HCT116 (cell line): ENCODE results near the gene GALNT5. TPM values are rescaled to one million over a fixed set of nuclear protein-coding genes. Genes with fewer than 3 reads are reported as not detected.

Experiments
- ATAC-seq: fragments of 200-7000 bp; cut with Tn5 transposase; 2 replicates; pipeline ENCODE4 v1.9.1; 2020; ENCODE audit warnings: mild to moderate bottlenecking, moderate library complexity
- BruUV-seq: library from RNA; stranded (reverse); fragments of 400-500 nt; replicated peaks from 2 replicates; lab custom pipeline; 2021; lab: Mats Ljungman, UMichigan
- CTCF ChIA-PET: fragments of 300-600 bp; sonication (Branson Sonifier 250); formaldehyde crosslinking; loops from one replicate; lab custom pipeline; 2021; ENCODE audit warnings: antibody characterized with exemption; lab: Charles Lee
- POLR2A ChIA-PET: fragments of 300-600, 350-600 bp; sonication (Branson Sonifier 250); formaldehyde crosslinking; loops from one replicate; lab custom pipeline; 2021; ENCODE audit warnings: antibody characterized with exemption; lab: Charles Lee
- RAD21 ChIA-PET, 2 experiments: fragments of 300-600 bp; sonication (Branson Sonifier 250); formaldehyde crosslinking; loops; one replicate each; lab custom pipeline; 2023; ENCODE audit warnings: low total read pairs in 2 of 2; ENCODE audit not compliant: uncharacterized antibody in 2 of 2, unreplicated experiment in 2 of 2, low non-redundant PET in 1 of 2; lab: Charles Lee
- DNase-seq: peaks from one replicate; pipeline ENCODE4 v3.0.0-alpha.2; 2010; ENCODE audit warnings: low read depth, low spot score
- H2AFZ ChIP-seq: fragments of 200-600 bp; shearing (Covaris generic), sonication (generic); 2 replicates; pipeline ENCODE4 v1.6.1; 2017; ENCODE audit warnings: low read depth, mixed run types, mixed read lengths, antibody characterized with exemption, low read length; ENCODE audit not compliant: poor library complexity, severe bottlenecking
- H3K27ac ChIP-seq: 2 replicates; pipeline ENCODE4 v1.5.1; 2012; ENCODE audit warnings: low read depth, low read length
- H3K27me3 ChIP-seq: fragments of 200-600 bp; sonication (generic); 2 replicates; pipeline ENCODE4 v1.6.1; 2016; ENCODE audit warnings: mixed run types, low read length, mixed read lengths; ENCODE audit not compliant: insufficient read depth
- H3K36me3 ChIP-seq, 2 experiments: fragments of 200-500 bp in 1 of 2; fragments of 200-600 bp in 1 of 2; sonication (Bioruptor generic) in 1 of 2; sonication (generic) in 1 of 2; 2 replicates each; pipeline versions ENCODE4 v1.5.1 to v1.6.1; 2014 to 2016; ENCODE audit warnings: low read length in 2 of 2, inconsistent platforms in 1 of 2, mixed read lengths in 1 of 2, mixed run types in 1 of 2; ENCODE audit not compliant: insufficient read depth in 2 of 2, control insufficient read depth in 1 of 2
- H3K4me1 ChIP-seq, 2 experiments: fragments of 200-600 bp in 1 of 2; sonication (generic) in 1 of 2; 2 replicates each; pipeline versions ENCODE4 v1.5.1 to v1.6.1; 2012 to 2017; ENCODE audit warnings: low read length in 2 of 2, inconsistent platforms in 1 of 2, mild to moderate bottlenecking in 1 of 2, mixed read lengths in 1 of 2, mixed run types in 1 of 2, moderate library complexity in 1 of 2; ENCODE audit not compliant: insufficient read depth in 2 of 2, control insufficient read depth in 1 of 2
- H3K4me2 ChIP-seq: fragments of 200-600 bp; sonication (generic); 2 replicates; pipeline ENCODE4 v1.6.1; 2017; ENCODE audit warnings: mixed run types, low read length, mixed read lengths
- H3K4me3 ChIP-seq, 2 experiments: fragments of 200-600 bp in 1 of 2; sonication (generic) in 1 of 2; replicated peaks in 1 of 2; 2 replicates each; pipeline ENCODE4 v1.5.1; 2011 to 2016; ENCODE audit warnings: low read length in 2 of 2, control low read depth in 1 of 2, low read depth in 1 of 2, mild to moderate bottlenecking in 1 of 2, mixed read lengths in 1 of 2, mixed run types in 1 of 2
- H3K79me2 ChIP-seq: fragments of 200-600 bp; sonication (generic); 2 replicates; pipeline ENCODE4 v1.6.1; 2017; ENCODE audit warnings: mild to moderate bottlenecking, mixed run types, low read length, moderate library complexity, mixed read lengths; ENCODE audit not compliant: insufficient read depth
- H3K9ac ChIP-seq: fragments of 200-600 bp; sonication (generic); 2 replicates; pipeline ENCODE4 v1.6.1; 2016; ENCODE audit warnings: low read length, mixed read lengths
- H3K9me2 ChIP-seq: fragments of 200-600 bp; sonication (generic), shearing (Covaris generic); 2 replicates; pipeline ENCODE4 v1.6.1; 2017; ENCODE audit warnings: mixed run types, mild to moderate bottlenecking, moderate library complexity; ENCODE audit not compliant: insufficient read depth
- H3K9me3 ChIP-seq, 2 experiments: fragments of 200-500 bp in 1 of 2; fragments of 200-600 bp in 1 of 2; sonication (Bioruptor generic) in 1 of 2; sonication (generic) in 1 of 2; 2 replicates each; pipeline ENCODE4 v1.6.1; 2014 to 2017; ENCODE audit warnings: low read length in 2 of 2, mixed read lengths in 2 of 2, inconsistent platforms in 1 of 2, low read depth in 1 of 2, mild to moderate bottlenecking in 1 of 2, mixed run types in 1 of 2, moderate library complexity in 1 of 2; ENCODE audit not compliant: control insufficient read depth in 1 of 2, insufficient read depth in 1 of 2
- H4K20me1 ChIP-seq: fragments of 200-600 bp; sonication (generic), shearing (Covaris generic); 2 replicates; pipeline ENCODE4 v1.6.1; 2017; ENCODE audit warnings: mixed run types, mild to moderate bottlenecking, moderate library complexity; ENCODE audit not compliant: insufficient read depth
- ELF1 ChIP-seq: IDR thresholded peaks from 2 replicates; pipeline ENCODE4 v1.6.1; 2012; ENCODE audit warnings: low read depth, borderline replicate concordance
- EZH2 ChIP-seq: fragments of 200-600 bp; sonication (generic); IDR thresholded peaks from 2 replicates; pipeline ENCODE4 v1.6.1; 2017; ENCODE audit warnings: antibody characterized with exemption, mixed run types
- EZH2phosphoT487 ChIP-seq: fragments of 200-600 bp; IDR thresholded peaks from 2 replicates; pipeline ENCODE4 v1.6.1; 2018; ENCODE audit warnings: antibody characterized with exemption, borderline replicate concordance
- FOSL1 ChIP-seq: IDR thresholded peaks from 2 replicates; pipeline ENCODE4 v1.6.1; 2012; ENCODE audit warnings: low read depth
- SP1 ChIP-seq: IDR thresholded peaks from 2 replicates; pipeline ENCODE4 v1.6.1; 2012; ENCODE audit warnings: low read depth
- SRF ChIP-seq: IDR thresholded peaks from 2 replicates; pipeline ENCODE4 v1.6.1; 2012; ENCODE audit warnings: low read depth
- YY1 ChIP-seq: IDR thresholded peaks from 2 replicates; pipeline ENCODE4 v1.6.1; 2011; ENCODE audit warnings: low read length, low read depth, moderate library complexity, mild to moderate bottlenecking; ENCODE audit not compliant: insufficient replicate concordance; ENCODE audit errors: extremely low read depth
- ZNF274 ChIP-seq: fragments of 200-500 bp; sonication (Bioruptor generic); IDR thresholded peaks from 2 replicates; pipeline ENCODE4 v1.6.1; 2014; ENCODE audit warnings: mild to moderate bottlenecking, low read depth, low read length, inconsistent platforms
- intact Hi-C: fragments of 100-400 bp; cut with micrococcal nuclease; formaldehyde crosslinking; loops from 2 replicates; pipeline ENCODE4 v1.10.0; 2022
- total RNA-seq: library from RNA; stranded (reverse); gene quantifications from one replicate; pipeline ENCODE4 v1.2.1, GENCODE V29; 2021; ENCODE audit not compliant: unreplicated experiment
- TF ChIP-seq, protein P1 (sequence below): IDR thresholded peaks from 2 replicates; pipeline ENCODE4 v1.6.1; 2012
- TF ChIP-seq, protein P2 (sequence below): IDR thresholded peaks from 2 replicates; pipeline ENCODE4 v1.6.1; 2012; ENCODE audit warnings: low read depth

Gene GALNT5
- total RNA-seq, 1 experiment from 2014 or later = 3.9 TPM

DNA sequence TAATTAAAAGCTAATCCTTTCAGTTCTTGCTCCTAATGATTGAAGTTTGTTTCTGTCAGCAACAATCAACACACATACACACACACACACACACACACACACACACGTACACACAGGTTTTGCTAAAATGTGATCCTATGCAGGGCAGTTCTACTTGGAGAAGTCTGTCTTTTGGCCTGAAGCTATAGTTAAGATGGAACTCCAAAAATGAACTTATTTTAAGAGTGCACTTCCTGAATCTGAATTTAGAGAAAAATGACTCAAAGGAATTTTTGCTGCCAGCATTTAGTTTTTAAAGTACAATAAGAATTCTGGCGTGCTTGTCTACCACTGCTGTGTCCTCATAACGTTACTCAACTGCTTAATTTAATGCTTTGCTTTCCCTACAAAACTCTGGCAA is 6.6 kb downstream of the GALNT5 start:
- POLR2A ChIA-PET = no interaction called here

More for the DNA sequence above, 6.6 kb downstream of the GALNT5 start:
- H3K4me3 ChIP-seq = no peak overlapping the region
- H2AFZ ChIP-seq = no peak overlapping the region
- no peak for TF ChIP-seq ZNF274
- TF ChIP-seq ELF1 = no peak
- TF ChIP-seq SP1 = no peak
- no peak for TF ChIP-seq EZH2phosphoT487
- TF ChIP-seq, protein P1, sequence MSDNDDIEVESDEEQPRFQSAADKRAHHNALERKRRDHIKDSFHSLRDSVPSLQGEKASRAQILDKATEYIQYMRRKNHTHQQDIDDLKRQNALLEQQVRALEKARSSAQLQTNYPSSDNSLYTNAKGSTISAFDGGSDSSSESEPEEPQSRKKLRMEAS = no peak
- TF ChIP-seq SRF = no peak
- no peak for TF ChIP-seq FOSL1
- no peak for TF ChIP-seq YY1
- no peak for TF ChIP-seq EZH2
- TF ChIP-seq, protein P2, sequence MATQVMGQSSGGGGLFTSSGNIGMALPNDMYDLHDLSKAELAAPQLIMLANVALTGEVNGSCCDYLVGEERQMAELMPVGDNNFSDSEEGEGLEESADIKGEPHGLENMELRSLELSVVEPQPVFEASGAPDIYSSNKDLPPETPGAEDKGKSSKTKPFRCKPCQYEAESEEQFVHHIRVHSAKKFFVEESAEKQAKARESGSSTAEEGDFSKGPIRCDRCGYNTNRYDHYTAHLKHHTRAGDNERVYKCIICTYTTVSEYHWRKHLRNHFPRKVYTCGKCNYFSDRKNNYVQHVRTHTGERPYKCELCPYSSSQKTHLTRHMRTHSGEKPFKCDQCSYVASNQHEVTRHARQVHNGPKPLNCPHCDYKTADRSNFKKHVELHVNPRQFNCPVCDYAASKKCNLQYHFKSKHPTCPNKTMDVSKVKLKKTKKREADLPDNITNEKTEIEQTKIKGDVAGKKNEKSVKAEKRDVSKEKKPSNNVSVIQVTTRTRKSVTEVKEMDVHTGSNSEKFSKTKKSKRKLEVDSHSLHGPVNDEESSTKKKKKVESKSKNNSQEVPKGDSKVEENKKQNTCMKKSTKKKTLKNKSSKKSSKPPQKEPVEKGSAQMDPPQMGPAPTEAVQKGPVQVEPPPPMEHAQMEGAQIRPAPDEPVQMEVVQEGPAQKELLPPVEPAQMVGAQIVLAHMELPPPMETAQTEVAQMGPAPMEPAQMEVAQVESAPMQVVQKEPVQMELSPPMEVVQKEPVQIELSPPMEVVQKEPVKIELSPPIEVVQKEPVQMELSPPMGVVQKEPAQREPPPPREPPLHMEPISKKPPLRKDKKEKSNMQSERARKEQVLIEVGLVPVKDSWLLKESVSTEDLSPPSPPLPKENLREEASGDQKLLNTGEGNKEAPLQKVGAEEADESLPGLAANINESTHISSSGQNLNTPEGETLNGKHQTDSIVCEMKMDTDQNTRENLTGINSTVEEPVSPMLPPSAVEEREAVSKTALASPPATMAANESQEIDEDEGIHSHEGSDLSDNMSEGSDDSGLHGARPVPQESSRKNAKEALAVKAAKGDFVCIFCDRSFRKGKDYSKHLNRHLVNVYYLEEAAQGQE = no peak
- peaks cover 19 to 53% of the 10 kb centered on the region in 2 experiments for H3K4me1 ChIP-seq
- CTCF ChIA-PET = no interaction called here
- H3K4me2 ChIP-seq = no peak overlapping the region
- peaks cover 57% of the 10 kb centered on the region for H3K79me2 ChIP-seq
- H3K9me3 ChIP-seq = no peaks in the 10 kb centered on the region
- intact Hi-C loops = no loop called here
- no peaks in the 10 kb centered on the region; a peak in 1 of 4 replicates for H3K36me3 ChIP-seq
- no peaks in the 10 kb centered on the region for H3K27me3 ChIP-seq
- H3K9ac ChIP-seq = no peak overlapping the region
- no peaks in the 10 kb centered on the region for H3K9me2 ChIP-seq
- no peaks in the 10 kb centered on the region for H4K20me1 ChIP-seq
- DNase-seq (no peak), ATAC-seq (no peak)
- RAD21 ChIA-PET = no interaction called here
- BruUV-seq = no TSS peak
- H3K27ac ChIP-seq = no peak overlapping the region
